Measurements from ENCODE around the gene CHRND.

The CHRND gene

DNA sequence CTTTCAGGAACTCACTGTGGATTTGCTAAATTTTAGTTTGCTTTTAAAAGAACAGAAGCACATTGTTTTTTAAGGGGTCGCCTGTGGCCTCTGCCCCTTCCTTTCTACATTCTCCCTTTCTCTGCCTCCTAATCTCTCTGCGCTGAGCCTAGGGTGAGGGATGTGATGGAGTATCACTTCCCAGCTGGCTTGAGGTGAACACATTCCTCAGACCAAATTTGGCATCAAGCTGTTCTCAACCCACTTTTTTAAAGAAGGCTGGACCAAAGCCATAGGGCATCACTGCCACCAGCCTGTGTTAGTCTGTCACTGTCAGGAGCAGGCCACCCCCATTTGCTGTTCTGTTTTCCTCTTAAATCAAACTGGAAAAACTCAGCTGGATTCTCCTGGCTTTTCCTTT lies 51.9 kb downstream of the CHRND start:
- no peak for DNase-seq

DNA sequence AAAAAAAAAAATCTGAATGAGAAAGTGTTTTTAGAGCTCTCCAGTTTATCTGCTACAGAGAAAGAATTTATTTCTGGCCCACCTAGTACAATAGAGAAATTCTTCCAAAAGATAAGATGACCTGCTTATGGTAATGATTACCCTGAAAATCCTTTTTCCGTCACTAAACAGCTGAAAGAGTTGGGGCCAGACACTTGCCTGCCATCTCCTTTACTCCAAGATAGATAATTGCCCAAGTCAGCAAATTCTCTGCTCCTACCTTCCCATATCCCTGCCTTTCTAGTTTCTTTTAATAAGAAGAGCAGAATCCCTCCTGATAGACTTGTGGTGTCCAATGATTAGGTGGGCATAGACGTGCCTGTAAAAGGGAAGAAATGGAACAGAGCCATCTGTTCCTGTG lies 52.7 kb downstream of the CHRND start:
- DNase-seq = no peak

GRCh38 chr2:232580648-232580981 lies 54.7 kb downstream of the CHRND start:
- no peak for DNase-seq

DNA sequence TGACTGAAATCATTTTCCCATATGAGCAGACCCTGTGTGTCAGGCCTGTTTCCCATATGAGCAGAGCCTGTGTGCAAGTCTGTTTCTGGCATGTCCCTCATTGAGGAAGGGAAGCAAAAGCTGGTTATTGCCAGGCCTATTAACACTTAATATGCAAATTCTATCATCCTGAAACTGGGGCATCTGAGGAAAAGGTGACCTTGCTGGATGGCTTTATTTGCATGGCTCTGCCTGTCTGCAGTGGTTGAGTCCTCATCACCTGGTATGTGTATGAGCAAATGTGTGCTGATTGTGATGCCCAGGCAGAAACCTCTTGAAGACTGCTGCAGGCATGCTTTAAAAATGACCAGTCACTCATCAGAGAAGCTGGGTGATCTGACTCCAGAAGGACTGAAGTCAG lies 55.8 kb downstream of the CHRND start:
- no peak for DNase-seq

DNA sequence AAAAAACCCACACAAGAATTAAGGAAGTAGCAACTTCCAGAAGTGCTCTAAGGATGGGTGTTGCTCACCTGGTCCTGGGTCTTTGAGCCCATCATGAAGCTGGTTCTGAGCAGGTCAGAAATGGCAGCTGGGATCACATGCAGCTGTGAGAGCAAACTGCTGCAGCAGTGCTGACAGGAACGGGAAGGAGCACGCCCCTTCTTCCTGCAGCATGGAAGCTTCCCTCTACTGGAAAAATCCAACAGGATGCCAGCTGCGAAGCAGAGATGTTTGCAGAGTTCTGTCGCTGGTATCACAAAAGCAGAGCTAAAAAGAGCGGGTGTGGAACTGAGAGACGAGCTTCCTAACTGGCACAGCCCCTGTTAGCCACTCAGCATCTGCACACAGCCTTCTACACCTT lies 58.3 kb downstream of the CHRND start:
- DNase-seq = no peak

Data from RPMI8226 (cell line).